ENCODE measurements around the gene RSAD1.

GRCh38 chr17:50491505-50491904, 12.8 kb downstream of the RSAD1 start:
- TF ChIP-seq CTCF (IDR thresholded peaks at IDR 0.05) (no peak), ZFX (IDR thresholded peaks at IDR 0.05; ENCODE audit: borderline replicate concordance) (no peak)
